ENCODE data around the gene LRP3. TPM values are rescaled to one million over a fixed set of nuclear protein-coding genes. Genes with fewer than 3 reads are reported as not detected.

Gene LRP3
- total RNA-seq, 4 donors from 2014 or later, result 18.3 to 29.3 (median 25.1) TPM

DNA sequence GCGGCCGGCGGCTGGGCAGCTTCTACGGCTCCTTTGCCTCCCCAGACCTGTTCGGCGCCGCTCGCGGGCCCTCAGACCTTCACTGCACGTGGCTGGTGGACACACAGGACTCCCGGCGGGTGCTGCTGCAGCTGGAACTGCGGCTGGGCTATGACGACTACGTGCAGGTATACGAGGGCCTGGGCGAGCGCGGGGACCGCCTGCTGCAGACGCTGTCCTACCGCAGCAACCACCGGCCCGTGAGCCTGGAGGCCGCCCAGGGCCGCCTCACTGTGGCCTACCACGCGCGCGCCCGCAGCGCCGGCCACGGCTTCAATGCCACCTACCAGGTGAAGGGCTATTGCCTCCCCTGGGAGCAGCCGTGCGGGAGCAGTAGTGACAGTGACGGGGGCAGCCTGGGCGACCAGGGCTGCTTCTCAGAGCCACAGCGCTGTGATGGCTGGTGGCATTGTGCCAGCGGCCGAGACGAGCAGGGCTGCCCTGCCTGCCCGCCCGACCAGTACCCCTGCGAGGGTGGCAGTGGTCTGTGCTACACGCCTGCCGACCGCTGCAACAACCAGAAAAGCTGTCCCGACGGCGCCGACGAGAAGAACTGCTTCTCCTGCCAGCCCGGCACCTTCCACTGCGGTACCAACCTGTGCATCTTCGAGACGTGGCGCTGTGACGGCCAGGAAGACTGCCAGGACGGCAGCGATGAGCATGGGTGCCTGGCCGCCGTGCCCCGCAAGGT, 11.6 kb downstream of the LRP3 start:
- ATAC-seq, result no peak
- TF ChIP-seq CTCF (IDR thresholded peaks at IDR 0.05 in 4 of 5, conservative IDR thresholded peaks at IDR 0.05 in 1 of 5), result no peak
- TF ChIP-seq POLR2A (IDR thresholded peaks at IDR 0.05), result no peak
- Histone ChIP-seq H3K27ac (no peak overlapping the region), H3K9me3 (no peaks in the 10 kb centered on the region), H3K27me3 (no peaks in the 10 kb centered on the region), H3K4me1 (no peaks in the 10 kb centered on the region), H3K4me3 (no peak overlapping the region), H3K36me3 (no peaks in the 10 kb centered on the region)
- intact Hi-C loops (cut with DNase I; ENCODE audit: low total_unique reads) (no loop called here), in situ Hi-C loops (cut with MboI; ENCODE audit: low sequenced_read_pairs in 4 of 4) (no loop called here)
- DNase-seq, result no peak

DNA sequence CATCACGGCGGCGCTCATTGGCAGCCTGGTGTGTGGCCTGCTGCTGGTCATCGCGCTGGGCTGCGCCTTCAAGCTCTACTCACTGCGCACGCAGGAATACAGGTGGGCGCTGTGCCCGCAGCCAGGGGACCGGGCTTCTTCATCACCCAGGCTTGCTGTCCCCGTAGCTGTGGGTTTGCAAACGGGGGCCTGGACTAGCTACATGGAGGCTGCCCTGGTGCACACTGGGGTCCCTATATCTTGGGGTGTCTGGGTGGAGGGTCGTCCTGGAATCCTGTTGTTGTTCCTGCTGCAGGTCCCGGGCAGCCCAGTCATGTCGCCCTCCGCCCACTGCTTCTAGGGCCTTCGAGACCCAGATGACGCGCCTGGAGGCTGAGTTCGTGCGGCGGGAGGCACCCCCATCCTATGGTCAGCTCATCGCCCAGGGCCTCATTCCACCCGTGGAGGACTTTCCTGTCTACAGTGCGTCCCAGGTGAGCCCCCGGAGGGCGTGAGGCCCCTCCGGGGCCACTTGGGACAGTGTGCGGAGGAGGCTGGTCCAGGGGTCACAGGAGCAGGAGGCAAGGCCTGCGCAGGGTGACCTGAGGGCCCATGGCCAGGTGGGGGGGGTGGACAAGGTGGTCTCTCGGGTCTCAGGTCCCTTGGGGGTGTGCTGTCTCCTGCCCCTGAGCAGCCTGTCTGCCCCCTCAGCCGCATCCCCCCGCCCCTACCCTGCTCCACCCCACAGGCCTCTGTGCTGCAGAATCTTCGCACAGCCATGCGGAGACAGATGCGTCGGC, 12.3 kb downstream of the LRP3 start:
- Histone ChIP-seq H3K4me1 (no peaks in the 10 kb centered on the region), H3K27ac (no peak overlapping the region), H3K9me3 (no peaks in the 10 kb centered on the region), H3K36me3 (no peaks in the 10 kb centered on the region), H3K4me3 (no peak overlapping the region), H3K27me3 (no peaks in the 10 kb centered on the region)
- ATAC-seq (no peak), DNase-seq (no peak)
- intact Hi-C loops (cut with DNase I; ENCODE audit: low total_unique reads), result no loop called here
- TF ChIP-seq CTCF (IDR thresholded peaks at IDR 0.05 in 4 of 5, conservative IDR thresholded peaks at IDR 0.05 in 1 of 5) (no peak), POLR2A (IDR thresholded peaks at IDR 0.05) (no peak)
- in situ Hi-C loops (cut with MboI; ENCODE audit: low sequenced_read_pairs in 4 of 4), result no loop called here

DNA sequence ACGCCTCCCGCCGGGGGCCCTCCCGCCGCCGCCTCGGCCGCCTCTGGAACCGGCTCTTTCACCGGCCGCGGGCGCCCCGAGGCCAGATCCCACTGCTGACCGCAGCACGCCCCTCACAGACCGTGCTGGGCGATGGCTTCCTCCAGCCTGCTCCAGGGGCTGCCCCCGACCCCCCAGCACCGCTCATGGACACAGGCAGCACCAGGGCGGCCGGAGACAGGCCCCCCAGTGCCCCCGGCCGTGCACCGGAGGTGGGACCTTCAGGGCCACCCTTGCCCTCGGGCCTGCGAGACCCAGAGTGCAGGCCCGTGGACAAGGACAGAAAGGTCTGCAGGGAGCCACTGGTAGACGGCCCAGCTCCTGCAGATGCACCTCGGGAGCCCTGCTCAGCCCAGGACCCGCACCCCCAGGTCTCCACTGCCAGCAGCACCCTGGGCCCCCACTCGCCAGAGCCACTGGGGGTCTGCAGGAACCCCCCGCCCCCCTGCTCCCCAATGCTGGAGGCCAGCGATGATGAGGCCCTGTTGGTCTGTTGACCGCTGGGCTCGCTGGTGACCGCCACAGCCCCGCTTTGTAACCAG, 13.0 kb downstream of the LRP3 start:
- Histone ChIP-seq H3K4me3 (no peak overlapping the region), H3K27me3 (no peaks in the 10 kb centered on the region), H3K36me3 (no peaks in the 10 kb centered on the region), H3K27ac (no peak overlapping the region), H3K9me3 (no peaks in the 10 kb centered on the region), H3K4me1 (no peaks in the 10 kb centered on the region)
- DNase-seq (no peak), ATAC-seq (no peak)
- in situ Hi-C loops (cut with MboI; ENCODE audit: low sequenced_read_pairs in 4 of 4) (no loop called here), intact Hi-C loops (cut with DNase I; ENCODE audit: low total_unique reads) (no loop called here)
- no peak for TF ChIP-seq CTCF (IDR thresholded peaks at IDR 0.05 in 4 of 5, conservative IDR thresholded peaks at IDR 0.05 in 1 of 5)

GRCh38 chr19:33207903-33208302, 13.8 kb downstream of the LRP3 start:
- H3K4me1 ChIP-seq, result no peaks in the 10 kb centered on the region
- no peak overlapping the region for H3K4me3 ChIP-seq
- no peaks in the 10 kb centered on the region for H3K9me3 ChIP-seq
- no peaks in the 10 kb centered on the region for H3K36me3 ChIP-seq
- no peak overlapping the region for H3K27ac ChIP-seq
- TF ChIP-seq CTCF (IDR thresholded peaks at IDR 0.05 in 4 of 5, conservative IDR thresholded peaks at IDR 0.05 in 1 of 5) (no peak), POLR2A (IDR thresholded peaks at IDR 0.05) (no peak)
- intact Hi-C loops (cut with DNase I; ENCODE audit: low total_unique reads), result no loop called here
- no peak for DNase-seq
- ATAC-seq, result no peak
- no peaks in the 10 kb centered on the region for H3K27me3 ChIP-seq
- in situ Hi-C loops (cut with MboI; ENCODE audit: low sequenced_read_pairs in 4 of 4), result no loop called here
